ENCODE measurements around the gene TSACC.
A peak's percentile ranks its signal among the peaks of the same experiment; 100 is the strongest.
"Not testable (repeated sequence)": the region's sequence is repeated elsewhere in the genome, so short reads cannot be mapped to it uniquely, and the experiment has no call there.

TSACC gene

DNA sequence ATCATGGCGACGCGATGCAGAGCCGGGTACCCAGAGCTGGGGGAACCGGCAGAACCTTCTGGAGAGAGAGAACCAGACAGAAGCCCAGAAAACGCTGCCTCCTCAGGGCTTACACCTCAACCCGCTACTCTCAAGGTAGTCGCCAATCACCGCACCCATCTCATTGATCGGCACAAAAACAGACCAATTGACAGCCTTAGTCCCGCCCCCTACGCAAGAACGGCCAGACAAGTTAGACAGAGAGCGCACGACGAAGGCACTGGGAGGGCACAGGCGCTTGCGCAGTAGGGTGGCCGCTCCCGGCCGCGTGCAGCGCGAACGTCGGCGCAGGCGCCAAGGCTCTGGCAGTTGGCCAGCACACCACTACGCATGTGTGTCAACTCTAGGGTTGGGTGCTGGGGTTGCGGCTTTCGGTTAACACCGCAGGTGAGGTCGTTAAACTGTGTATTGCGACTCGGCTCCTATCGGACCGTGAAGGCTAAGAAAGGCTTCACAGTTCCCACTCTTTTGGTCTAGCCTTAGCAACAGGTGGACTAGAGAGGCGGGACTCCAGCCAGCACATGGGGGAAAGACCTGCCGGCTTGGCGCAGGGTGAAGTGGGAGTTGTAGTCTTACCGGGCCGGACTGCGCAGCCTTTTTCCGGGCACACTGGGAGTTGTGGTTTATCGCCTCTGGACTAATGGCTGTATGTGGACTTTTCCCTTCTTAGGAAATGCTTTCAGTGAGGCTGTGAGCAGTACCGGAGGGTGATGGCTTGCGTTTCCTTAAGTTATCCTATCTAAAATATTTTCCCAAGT is at the start of gene TSACC, which contains the start of gene CCT3:
Gene TSACC, plus strand, starts transcription at position 347 of the 797 bp plus-strand sequence. CDS start 1,232 bp downstream, outside the sequence.
Gene CCT3, minus strand, starts transcription at position 113 of the 797 bp plus-strand sequence. Its CDS starts 108 bp downstream, at position 5.
- peak; percentile 100 for DNase-seq (ENCODE audit: low read depth)

DNA sequence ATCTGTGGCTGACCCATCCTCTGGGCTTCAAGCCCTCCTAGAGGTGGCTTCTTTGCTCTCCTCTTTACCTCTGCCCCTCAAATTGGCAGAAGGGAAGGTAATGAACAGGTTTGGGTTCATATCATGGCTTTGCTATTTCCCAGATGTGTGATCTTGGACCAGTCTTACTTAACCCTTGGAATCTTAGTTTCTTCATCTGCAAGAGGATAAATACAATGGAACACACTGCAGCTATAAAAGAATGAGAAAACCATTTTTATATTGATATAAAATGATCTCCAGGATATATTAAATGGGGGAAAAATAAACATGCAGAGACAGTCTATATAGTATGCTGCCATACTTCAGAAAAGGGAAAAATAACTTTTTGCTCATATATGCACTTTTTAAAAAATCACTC is 48.5 kb upstream of the TSACC start:
- DNase-seq (ENCODE audit: low read depth) = no peak

GRCh38 chr1:156291226-156292061 is 46.9 kb upstream of the TSACC start:
- peak; percentile 77 for DNase-seq (ENCODE audit: low read depth)

- no peak for DNase-seq (ENCODE audit: low read depth)
Observed at GRCh38 chr1:156293098-156293434, 45.3 kb upstream of the TSACC start.

DNA sequence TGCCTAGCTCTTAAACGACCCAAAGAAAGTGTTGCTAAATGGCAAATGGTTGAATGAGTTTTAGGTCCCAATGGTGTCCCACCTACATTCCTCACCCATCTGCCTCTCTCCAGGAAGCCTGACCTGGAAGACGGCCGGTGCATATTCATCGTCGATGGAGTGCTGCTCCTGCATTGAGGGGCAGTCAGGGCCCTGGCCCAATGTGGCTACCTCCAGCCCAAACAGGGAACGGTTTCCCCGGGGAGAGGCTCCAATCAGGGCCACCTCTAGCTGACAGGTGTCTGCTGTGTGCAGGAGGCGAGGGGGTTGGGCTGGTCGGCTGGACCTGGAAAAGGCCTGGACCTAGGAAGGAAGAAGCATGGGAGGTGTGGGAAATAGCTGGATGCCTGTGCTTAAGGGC is 44.4 kb upstream of the TSACC start:
- no peak for DNase-seq (ENCODE audit: low read depth)

DNA sequence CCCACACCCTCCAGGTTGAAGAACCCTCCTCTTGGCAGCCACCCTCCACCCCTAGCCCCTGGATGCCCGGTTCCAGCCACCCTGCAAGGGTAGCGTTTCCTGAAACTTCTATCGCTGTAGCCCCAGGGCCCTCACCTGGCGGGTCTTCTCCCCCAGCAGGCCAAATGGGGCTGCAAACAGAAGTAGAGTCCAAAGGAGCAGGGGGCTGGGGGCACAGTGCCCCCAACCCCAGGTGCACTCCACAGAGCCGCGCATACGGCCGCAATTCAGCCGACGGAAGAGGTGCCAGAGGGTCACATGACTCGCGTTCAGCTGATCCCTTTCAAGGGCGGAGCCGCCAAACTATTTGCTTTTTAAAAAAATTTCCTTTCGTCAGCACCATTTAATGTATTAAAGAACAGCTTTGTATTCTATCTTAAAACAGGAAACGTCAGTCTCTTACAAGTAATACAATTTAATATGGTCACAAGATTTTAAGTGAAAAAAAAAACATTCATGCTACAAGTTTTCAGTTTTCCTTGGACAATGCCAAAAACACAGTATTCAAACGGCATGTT is 42.9 kb upstream of the TSACC start, which contains the start of gene GLMP:
Gene GLMP, minus strand, starts transcription at position 289 of the 557 bp plus-strand sequence. Its CDS starts 34 bp downstream, at position 255.
- DNase-seq (ENCODE audit: low read depth) = peak; percentile 49

GRCh38 chr1:156298852-156299357 is 39.4 kb upstream of the TSACC start, which contains the start of gene VHLL:
Gene VHLL (minus strand): TSS chr1:156299307. CDS start chr1:156299189, 118 bp downstream.
- no peak for DNase-seq (ENCODE audit: low read depth)

DNA sequence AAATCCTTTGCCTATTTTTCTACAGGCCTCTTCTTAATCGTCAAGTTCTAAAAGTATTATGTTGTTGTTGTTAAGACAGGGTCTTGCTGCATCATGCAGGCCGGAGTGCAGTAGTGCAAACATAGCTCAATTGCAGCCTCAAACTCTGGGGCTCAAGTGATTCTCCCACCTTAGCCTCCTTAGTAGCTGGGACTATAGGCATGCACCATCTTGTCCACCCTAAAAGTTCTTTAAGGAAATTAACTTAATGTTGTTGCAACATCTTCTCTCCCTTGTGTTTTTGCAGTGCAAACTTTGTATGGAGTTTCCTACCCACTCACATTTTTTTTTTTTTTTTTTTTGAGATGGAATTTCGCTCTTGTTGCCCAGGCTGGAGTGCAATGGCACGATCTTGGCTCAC is 35.1 kb upstream of the TSACC start:
- no peak for DNase-seq (ENCODE audit: low read depth)

GRCh38 chr1:156305215-156305614 is 33.1 kb upstream of the TSACC start:
- DNase-seq (ENCODE audit: low read depth) = no peak

- no peak for DNase-seq (ENCODE audit: low read depth)
Observed at GRCh38 chr1:156308078-156308477, 30.2 kb upstream of the TSACC start.

DNA sequence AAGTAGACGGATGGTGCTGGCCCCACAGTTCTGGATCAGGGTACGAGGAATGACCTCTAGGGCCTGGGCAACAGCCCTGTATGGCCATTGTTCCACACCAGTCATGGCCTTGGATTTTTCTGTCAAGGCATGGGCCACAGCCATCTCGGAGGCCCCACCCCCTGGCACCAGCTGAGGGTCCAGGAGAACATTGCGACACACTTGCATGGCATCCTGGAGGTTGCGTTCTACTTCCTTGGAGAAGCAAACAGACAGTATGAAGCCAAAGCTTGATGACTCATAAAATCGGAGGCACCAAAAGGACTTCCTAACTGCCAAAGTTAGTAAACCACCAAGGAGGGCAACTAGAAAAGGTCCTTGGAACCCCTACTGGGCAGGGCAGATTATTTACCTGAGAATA is 27.4 kb upstream of the TSACC start:
- peak; percentile 64 for DNase-seq (ENCODE audit: low read depth)

DNA sequence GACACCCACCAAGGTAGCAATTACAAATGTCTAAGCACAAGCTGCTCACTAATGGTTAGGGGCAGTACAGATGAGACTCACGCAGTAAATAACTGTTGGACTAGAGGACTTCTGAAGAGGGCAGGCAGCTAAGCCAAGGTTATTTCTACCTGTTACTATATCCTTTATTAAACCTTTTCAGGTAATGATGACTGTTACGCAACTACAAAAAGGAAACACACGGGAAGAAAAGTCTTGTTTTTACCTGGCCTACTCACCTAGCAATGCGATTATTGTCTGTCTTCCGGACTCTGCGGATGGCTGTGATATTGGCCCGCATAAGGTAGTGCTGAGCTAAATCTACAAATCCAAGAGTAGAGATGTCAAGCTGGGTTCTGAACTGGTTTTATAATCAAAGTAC is 21.4 kb upstream of the TSACC start:
- no peak for DNase-seq (ENCODE audit: low read depth)

DNA sequence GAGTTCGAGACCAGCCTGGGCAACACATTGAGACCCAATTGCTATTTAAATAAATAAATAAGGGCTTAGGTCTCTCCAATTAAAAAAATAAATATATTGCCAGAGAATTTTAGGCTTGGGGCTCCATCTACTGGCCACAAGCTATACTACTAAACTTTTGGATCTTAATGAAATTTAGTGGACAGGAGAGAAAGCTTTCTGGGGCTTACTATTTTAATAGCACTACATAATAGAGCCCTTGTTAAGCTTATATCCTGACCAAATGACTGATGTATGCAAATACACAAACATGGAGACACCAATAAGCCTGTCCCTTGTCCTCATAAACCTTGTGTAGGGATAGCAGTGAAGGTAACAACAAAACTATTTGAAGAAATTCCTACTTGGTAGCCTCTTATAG is 18.7 kb upstream of the TSACC start:
- no peak for DNase-seq (ENCODE audit: low read depth)

GRCh38 chr1:156320560-156320959 is 17.8 kb upstream of the TSACC start:
- no peak for DNase-seq (ENCODE audit: low read depth)

- DNase-seq (ENCODE audit: low read depth) = not testable (repeated sequence)
Observed at GRCh38 chr1:156323179-156323578, 15.1 kb upstream of the TSACC start.

DNA sequence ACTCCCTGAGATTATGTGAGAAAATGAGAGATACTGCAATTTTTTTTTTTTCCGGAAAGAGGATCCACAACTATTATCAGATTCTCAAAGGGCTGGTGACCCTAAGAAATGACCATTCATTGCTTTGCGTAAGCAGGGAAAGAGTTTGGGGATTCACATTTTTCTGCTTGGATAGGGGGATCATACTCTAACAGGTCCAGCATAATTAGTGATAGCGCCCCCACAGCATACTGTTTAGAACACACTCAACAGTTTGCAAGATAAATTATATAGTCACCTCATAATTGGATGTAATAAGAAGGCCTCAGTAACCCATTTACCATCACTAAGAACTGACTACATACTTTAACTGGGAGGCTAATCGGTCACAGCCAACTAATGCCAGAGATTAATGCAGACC is 2.1 kb upstream of the TSACC start:
- no peak for DNase-seq (ENCODE audit: low read depth)

GRCh38 chr1:156337052-156337887 is 1.1 kb upstream of the TSACC start:
- DNase-seq (ENCODE audit: low read depth) = no peak

DNA sequence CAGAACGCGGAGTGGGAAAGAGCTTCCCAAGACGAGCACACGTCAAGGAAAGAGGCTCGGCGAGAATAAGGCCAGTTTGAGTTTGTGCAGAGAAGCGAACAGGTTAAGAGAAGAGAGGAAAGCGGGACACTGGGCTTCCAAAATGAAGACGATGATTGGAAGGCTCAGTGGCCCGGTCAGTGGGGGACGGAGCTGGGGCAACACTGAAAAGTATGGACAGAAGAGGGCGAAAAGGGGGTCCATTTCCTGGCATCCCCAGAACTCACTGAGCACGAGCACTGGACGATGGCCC is 492 bp upstream of the TSACC start:
- no peak for DNase-seq (ENCODE audit: low read depth)

- DNase-seq (ENCODE audit: low read depth) = no peak
Observed at GRCh38 chr1:156342166-156342955, 4.0 kb downstream of the TSACC start.

- no peak for DNase-seq (ENCODE audit: low read depth)
Observed at GRCh38 chr1:156344409-156344808, 6.1 kb downstream of the TSACC start.

DNA sequence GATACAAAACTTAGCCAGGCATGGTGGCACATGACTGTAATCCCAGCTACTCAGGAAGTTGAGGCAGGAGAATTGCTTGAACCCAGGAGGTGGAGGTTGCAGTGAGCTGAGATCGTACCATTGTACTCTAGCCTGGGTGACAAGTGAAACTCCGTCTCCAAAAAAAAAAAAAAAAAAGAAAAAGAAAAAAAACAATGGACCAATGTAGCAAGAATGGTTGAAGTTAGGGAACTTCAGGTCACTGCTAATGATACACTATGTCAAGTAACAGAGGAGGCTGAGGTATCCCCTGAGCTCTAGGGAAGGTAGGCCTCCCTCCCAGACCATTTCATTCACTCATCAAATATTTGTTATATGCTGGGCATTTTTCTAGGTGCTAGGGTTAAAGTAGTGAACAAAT is 7.7 kb downstream of the TSACC start:
- not testable (repeated sequence) for DNase-seq (ENCODE audit: low read depth)

All from fibroblast of the conjunctiva (primary cell).